Panc1 (cell line): ENCODE results near the gene POU2AF3.

Experiments
- CTCF ChIP-seq: fragments of 450-650 bp; IDR thresholded peaks from 2 replicates; pipeline ENCODE4 v1.5.1; 2017; ENCODE audit warnings: mild to moderate bottlenecking
- POLR2AphosphoS5 ChIP-seq: IDR thresholded peaks from 2 replicates; pipeline ENCODE4 v1.6.1; 2012; ENCODE audit warnings: mild to moderate bottlenecking, low read depth, low read length, moderate library complexity
- REST ChIP-seq, 2 experiments: IDR thresholded peaks; 2 replicates each; pipeline ENCODE4 v1.6.1; 2011 to 2012; ENCODE audit warnings: low read depth in 2 of 2, control low read depth in 1 of 2, low read length in 1 of 2, mild to moderate bottlenecking in 1 of 2, moderate library complexity in 1 of 2; ENCODE audit not compliant: insufficient read depth in 1 of 2
- SIN3A ChIP-seq: IDR thresholded peaks from 2 replicates; pipeline ENCODE4 v1.6.1; 2012; ENCODE audit warnings: low read depth, mild to moderate bottlenecking, low read length, moderate library complexity, borderline replicate concordance; ENCODE audit not compliant: insufficient read depth
- TCF7L2 ChIP-seq: IDR thresholded peaks from 2 replicates; pipeline ENCODE4 v1.6.1; 2011; ENCODE audit warnings: mild to moderate bottlenecking, low read depth, low read length, inconsistent platforms

- TF ChIP-seq CTCF: no peak
- TF ChIP-seq REST (IDR thresholded peaks at IDR 0.05; ENCODE audit: insufficient read depth in 1 of 2, low read depth in 2 of 2, low read length in 1 of 2): no peak
- TF ChIP-seq POLR2AphosphoS5: no peak
- no peak for TF ChIP-seq TCF7L2
- TF ChIP-seq SIN3A: no peak
Measured at GRCh38 chr11:111283945-111284481, 14.3 kb upstream of the POU2AF3 start.
